HepG2 (cell line): ENCODE results near the gene FNDC10. TPM values are rescaled to one million over a fixed set of nuclear protein-coding genes. Genes with fewer than 3 reads are reported as not detected.

Experiments
- CHD2 ChIP-seq: IDR thresholded peaks from 2 replicates; pipeline ENCODE4 v1.6.1; 2011; ENCODE audit warnings: low read depth, low read length, improper control_type of control experiment
- DMTF1 ChIP-seq: sonication (generic); formaldehyde crosslinking; IDR thresholded peaks from 2 replicates; pipeline ENCODE4 v1.4.0; 2020; ENCODE audit warnings: mild to moderate bottlenecking, missing genetic modification reagents
- ELF3 ChIP-seq: IDR thresholded peaks from 2 replicates; pipeline ENCODE4 v1.6.1; 2016; ENCODE audit warnings: missing genetic modification reagents, missing compliant biosample characterization
- GTF3A ChIP-seq: sonication (generic); formaldehyde crosslinking; conservative IDR thresholded peaks from 2 replicates; pipeline ENCODE4 v1.4.0; 2020; ENCODE audit warnings: mild to moderate bottlenecking, missing genetic modification reagents
- MAFK ChIP-seq, 2 experiments: IDR thresholded peaks in 1 of 2; conservative IDR thresholded peaks in 1 of 2; 2 replicates each; pipeline ENCODE4 v1.6.1; 2011; ENCODE audit warnings: improper control_type of control experiment in 2 of 2, low read length in 2 of 2
- RBM22 ChIP-seq: fragments of 200-400 bp; formaldehyde crosslinking; optimal IDR thresholded peaks from 2 replicates; pipeline ENCODE3; 2017; ENCODE audit warnings: mild to moderate bottlenecking, low read length, moderate library complexity
- SIN3A ChIP-seq: IDR thresholded peaks from 2 replicates; pipeline ENCODE4 v1.6.1; 2011; ENCODE audit warnings: low read depth, mild to moderate bottlenecking, control low read depth, low read length, borderline replicate concordance
- ZNF549 ChIP-seq: sonication (generic); formaldehyde crosslinking; IDR thresholded peaks from 2 replicates; pipeline ENCODE4 v1.5.0; 2020; ENCODE audit warnings: missing genetic modification reagents
- ZNF567 ChIP-seq: sonication (generic); formaldehyde crosslinking; IDR thresholded peaks from 2 replicates; pipeline ENCODE4 v1.8.1; 2023; ENCODE audit warnings: mild to moderate bottlenecking, missing genetic modification reagents, borderline replicate concordance
- polyA plus RNA-seq, 8 experiments: library from polyadenylated mRNA; depleted of rRNA in 3 of 8; stranded (reverse) in 7 of 8; unstranded in 1 of 8; fragments of >200 nt; fragmentation: Illumina TruSeq in 4 of 8; extraction: Trizol in 4 of 8; gene quantifications; 2 replicates each; pipeline versions ENCODE4 v1.2.1 to v1.2.3, GENCODE V29; 2011 to 2016; ENCODE audit warnings: low read depth in 4 of 8, missing spikeins in 1 of 8, mixed read lengths in 1 of 8; ENCODE audit not compliant: insufficient read depth in 1 of 8
- total RNA-seq, 5 experiments: library from RNA; depleted of rRNA; stranded (reverse); fragments of >200 nt; fragmentation: Illumina TruSeq; extraction: Trizol; gene quantifications; 2 replicates each; pipeline ENCODE4 v1.2.3, GENCODE V29; 2016; ENCODE audit warnings: low read depth in 1 of 5
- TF ChIP-seq, protein P1 (sequence below): sonication (generic); formaldehyde crosslinking; conservative IDR thresholded peaks from 2 replicates; pipeline ENCODE4 v1.8.0; 2022; ENCODE audit warnings: low read depth, missing genetic modification reagents

FNDC10 gene
- total and polyA plus RNA-seq, 2 of the 13 experiments (the other 11 are each of a cell fraction or from before 2014, with no cell fraction given), result 2.2 to 2.5 TPM

GRCh38 chr1:1626207-1627141 lies 26.5 kb upstream of the FNDC10 start (continued):
- TF ChIP-seq DMTF1 (no peak), CHD2 (no peak), ZNF567 (no peak), MAFK (conservative IDR thresholded peaks at IDR 0.05 in 1 of 2, IDR thresholded peaks at IDR 0.05 in 1 of 2; ENCODE audit: low read length in 2 of 2) (no peak), SIN3A (no peak), ZNF549 (CRISPR knock-in tag) (no peak), ELF3 (CRISPR knock-in tag) (no peak), RBM22 (no peak), GTF3A (CRISPR knock-in tag) (no peak)
- TF ChIP-seq, protein P1, sequence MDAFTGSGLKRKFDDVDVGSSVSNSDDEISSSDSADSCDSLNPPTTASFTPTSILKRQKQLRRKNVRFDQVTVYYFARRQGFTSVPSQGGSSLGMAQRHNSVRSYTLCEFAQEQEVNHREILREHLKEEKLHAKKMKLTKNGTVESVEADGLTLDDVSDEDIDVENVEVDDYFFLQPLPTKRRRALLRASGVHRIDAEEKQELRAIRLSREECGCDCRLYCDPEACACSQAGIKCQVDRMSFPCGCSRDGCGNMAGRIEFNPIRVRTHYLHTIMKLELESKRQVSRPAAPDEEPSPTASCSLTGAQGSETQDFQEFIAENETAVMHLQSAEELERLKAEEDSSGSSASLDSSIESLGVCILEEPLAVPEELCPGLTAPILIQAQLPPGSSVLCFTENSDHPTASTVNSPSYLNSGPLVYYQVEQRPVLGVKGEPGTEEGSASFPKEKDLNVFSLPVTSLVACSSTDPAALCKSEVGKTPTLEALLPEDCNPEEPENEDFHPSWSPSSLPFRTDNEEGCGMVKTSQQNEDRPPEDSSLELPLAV, result no peak
